Glomerular visceral epithelial cell (primary cell): ENCODE measurements around the gene RNF157.
"Not testable (repeated sequence)": the region's sequence is repeated elsewhere in the genome, so short reads cannot be mapped to it uniquely, and the experiment has no call there.

Experiments
- DNase-seq: peaks from one replicate; pipeline ENCODE4 v3.0.0-alpha.2; 2016; ENCODE audit errors: extremely low spot score

Gene RNF157

DNA sequence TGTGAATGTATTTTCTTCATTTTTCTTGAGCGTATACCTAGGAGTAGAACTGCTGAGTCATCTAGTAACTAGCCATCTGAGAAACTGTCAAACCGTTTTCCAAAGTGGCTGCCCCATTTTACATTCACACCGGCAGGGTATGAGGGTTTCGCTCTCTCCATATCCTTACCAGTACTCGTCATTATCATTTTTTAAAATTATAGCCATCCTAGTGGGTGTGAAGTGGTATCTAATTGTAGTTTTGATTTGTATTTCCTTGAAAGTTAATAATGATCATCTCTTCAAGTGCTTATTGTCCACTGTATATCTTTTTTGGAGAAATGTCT is 6.0 kb downstream of the RNF157 start:
- no peak for DNase-seq

GRCh38 chr17:76233588-76234353 is 6.5 kb downstream of the RNF157 start:
- no peak for DNase-seq

DNA sequence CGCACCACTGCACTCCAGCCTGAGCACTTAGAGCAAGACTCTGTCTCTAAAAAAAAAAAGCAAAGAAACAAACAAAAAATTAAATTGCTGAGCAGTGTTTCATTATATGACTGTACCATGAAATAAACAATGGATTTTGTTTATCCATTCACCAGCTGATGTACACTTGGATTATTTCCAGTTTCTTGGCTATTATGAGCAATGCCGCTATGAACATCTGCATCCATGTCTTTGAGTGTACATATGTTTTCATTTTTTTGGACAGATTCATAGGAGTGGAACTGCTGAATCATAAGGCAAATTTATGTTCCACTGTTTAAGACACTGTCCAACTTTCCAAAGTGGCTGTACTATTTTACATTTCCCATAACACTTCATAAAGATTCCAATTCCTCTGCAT is 8.0 kb downstream of the RNF157 start:
- DNase-seq = no peak

DNA sequence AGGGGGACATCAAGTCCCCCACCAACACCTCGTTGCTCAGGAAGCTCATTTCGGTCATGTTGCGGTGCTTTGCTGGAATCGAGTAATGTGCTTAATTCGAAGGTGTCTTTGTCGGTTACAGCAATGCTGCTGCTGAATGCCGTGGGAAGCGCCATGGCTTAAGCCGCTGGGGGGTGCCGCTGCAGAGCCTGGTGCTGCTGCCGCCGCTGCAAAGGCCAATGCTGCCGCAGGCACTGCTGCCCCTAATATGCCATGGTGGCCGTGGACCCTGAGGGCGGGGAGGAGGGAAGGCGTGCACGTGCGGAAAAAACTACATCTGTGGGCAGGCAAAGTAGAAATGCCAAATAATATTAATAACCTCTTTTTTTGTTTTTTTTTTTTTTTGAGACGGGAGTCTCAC is 13.5 kb downstream of the RNF157 start:
- DNase-seq = not testable (repeated sequence)

GRCh38 chr17:76225373-76226086 is 14.8 kb downstream of the RNF157 start:
- DNase-seq = not testable (repeated sequence)

- no peak for DNase-seq
Observed at GRCh38 chr17:76223802-76224201, 16.5 kb downstream of the RNF157 start.

GRCh38 chr17:76219670-76220383 is 20.5 kb downstream of the RNF157 start:
- DNase-seq = no peak

GRCh38 chr17:76217081-76217480 is 23.2 kb downstream of the RNF157 start:
- no peak for DNase-seq

- no peak for DNase-seq
Observed at GRCh38 chr17:76213491-76213890, 26.8 kb downstream of the RNF157 start.

DNA sequence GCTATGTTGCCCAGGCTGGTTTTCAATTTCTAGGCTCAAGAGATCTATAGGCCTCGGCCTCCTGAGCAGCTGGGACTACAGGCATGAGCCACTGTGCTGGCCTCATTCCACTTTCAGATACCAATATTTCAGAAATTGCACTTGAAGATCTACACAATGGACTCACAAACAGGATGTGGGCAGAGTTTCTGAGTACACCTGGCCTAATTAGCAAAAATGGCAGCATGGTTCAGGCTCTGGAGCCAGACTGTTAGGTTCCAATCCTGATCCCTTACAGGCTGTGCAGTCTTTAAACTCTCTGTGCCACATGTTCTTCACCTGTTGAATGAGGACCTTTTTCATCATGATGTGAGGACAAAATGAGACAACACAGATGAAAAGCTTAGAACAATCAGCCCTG is 32.2 kb downstream of the RNF157 start:
- no peak for DNase-seq

DNA sequence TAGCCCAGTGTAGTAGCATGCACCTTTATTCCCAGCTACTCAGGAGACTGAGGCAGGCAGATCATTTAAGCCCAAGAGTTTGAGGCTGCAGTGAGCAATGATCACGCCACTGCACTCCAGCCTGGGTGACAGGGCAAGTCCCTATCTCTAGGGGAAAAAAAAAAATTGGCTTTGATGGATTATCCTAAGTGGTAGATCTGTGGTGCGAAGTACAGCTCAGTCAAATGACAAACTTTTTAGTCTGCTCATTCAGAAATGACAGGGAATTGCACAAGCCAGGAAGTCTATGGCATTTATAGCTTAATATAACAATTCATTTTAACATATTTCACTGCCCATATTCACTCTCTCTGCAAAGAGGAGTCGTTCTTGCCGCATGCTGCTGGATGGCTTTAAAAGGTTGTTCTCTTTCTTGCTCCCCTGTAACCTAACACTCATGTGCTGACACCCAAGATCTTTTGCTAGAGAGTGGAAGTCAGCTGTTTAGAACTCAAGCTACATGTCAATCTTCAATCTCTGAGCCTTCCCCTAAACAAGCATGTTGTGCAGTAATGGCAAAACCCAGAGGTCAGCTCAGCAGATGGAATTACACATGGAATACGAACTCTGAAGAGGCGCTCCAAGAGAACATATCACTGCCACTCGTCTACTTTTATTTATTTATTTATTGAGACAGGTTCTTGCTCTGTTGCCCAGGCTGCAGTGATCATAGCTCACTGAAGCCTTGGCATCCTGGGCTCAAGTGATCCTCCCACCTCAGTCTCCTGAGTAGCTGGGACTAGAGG is 32.8 kb downstream of the RNF157 start:
- no peak for DNase-seq

- DNase-seq = not testable (repeated sequence)
Observed at GRCh38 chr17:76205542-76206144, 34.6 kb downstream of the RNF157 start.

- peak; percentile 33 for DNase-seq
Observed at GRCh38 chr17:76204277-76204676, 36.0 kb downstream of the RNF157 start.

GRCh38 chr17:76200354-76200753 is 39.9 kb downstream of the RNF157 start:
- no peak for DNase-seq

DNA sequence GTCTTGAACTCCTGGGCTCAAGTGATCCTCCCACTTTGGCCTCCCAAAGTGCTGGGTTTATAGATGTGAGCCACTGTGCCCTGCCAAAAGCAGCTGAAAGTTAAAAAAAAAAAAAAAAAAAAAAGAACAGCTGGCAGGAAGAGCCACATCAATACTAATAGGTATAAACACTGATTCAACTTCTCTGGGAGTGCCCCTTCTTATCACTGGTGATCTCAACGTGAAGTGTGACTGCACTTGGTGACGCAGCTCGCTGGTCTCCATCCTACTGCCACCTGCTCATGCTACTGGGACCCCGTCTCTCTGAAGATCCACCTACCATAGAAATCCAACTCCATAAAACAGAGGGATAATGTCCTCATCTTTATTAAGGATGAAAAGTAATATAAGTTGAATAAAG is 40.8 kb downstream of the RNF157 start:
- no peak for DNase-seq

- no peak for DNase-seq
Observed at GRCh38 chr17:76198702-76199101, 41.6 kb downstream of the RNF157 start.

DNA sequence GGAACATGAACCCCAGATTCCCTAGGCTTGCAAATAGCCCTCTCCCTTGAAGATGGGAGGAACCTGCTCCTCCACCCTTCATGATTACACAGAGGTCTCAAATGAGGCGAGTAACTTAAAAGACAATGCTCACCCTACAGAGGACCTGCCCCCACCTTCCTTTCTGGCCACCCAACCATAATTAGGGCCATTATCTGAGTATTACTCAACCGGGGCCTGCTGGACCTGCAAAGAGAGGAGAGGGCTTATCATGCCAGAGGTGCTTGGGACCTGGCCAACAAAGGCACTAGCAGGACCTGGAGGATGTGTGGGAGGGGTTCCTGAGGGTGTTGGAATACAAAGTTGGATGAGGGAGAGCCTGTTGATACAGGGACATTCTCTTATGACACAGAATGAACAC is 42.4 kb downstream of the RNF157 start:
- no peak for DNase-seq

- DNase-seq = no peak
Observed at GRCh38 chr17:76196675-76197074, 43.6 kb downstream of the RNF157 start.

GRCh38 chr17:76195281-76196096 is 44.8 kb downstream of the RNF157 start:
- no peak for DNase-seq

DNA sequence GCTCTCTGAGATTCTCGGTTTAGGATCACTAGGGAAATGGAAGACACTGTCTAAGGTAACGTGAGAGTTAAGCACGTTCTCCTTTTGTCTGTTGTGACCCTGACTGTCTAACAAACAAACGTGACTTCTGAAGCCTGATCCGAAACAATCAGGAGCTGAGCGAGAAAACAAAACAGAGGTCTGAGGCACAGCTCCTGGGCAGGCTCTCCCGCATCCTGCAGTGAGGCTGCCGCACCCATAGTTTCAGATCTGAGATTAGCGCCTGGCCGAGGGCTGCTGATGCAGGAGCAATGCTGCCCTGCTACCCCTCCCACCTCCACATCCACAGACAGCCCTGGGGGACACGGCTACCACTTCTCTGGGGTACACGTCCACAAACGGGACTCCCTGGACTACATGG is 46.7 kb downstream of the RNF157 start:
- no peak for DNase-seq

- DNase-seq = no peak
Observed at GRCh38 chr17:76191896-76192295, 48.4 kb downstream of the RNF157 start.
